Activated CD8-positive, alpha-beta memory T cell treated with anti-CD3 and anti-CD28 coated beads for 48 hours (primary cell): ENCODE results near the gene RNF215.

Experiments
- DNase-seq, 3 experiments: peaks; one replicate each; pipeline ENCODE4 v3.0.0-alpha.2; 2020; ENCODE audit warnings: low read depth in 2 of 3, low spot score in 2 of 3

RNF215 gene

DNA sequence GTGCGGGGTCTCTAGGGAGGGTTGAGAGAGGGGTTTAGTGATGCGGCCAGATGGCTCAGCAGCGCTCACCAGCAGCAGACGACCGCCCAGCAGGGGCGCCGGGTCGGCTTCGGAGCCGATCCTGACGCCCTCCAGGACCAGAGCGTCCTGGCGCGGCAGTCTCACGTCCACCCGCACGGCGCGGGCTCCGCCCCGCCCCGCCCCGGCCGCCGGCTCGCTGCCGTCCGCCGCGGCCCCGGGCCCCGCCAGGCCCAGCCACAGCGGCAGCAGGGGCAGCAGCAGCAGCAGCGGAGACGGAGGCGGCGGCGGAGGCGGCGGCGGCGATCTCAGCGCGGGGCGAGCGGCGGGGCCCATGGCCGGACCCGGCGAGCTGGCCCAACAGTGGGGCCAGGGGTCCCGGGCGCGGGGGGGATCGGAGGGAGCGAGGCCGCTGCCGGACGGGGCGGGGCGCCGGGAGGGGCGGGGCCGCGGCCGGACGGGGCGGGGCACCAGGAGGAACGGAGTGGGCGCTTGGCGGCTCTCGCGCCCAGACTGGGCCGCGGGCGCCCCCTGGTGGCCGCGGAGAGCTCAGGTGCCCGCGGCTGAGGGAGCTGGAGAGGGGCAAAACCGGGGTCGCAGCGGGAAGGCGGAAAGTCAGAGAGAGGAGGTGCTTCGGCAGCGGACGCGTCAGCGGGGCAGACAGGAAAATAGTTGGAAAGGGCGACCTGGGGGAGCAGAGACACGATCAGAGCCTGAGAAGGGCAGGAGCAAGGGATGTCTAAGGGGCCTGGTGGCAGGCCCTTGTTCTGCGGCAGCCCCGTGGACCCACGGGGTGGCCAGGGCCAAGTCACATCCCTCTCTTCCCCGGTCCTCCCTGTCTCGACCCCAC is at the start of gene RNF215:
RNF215 (minus strand) TSS at position 452 of the 868 bp plus-strand sequence; CDS start at position 354, 98 bp downstream.
- DNase-seq, result peak; percentile 57 to 84 (median 66)

DNA sequence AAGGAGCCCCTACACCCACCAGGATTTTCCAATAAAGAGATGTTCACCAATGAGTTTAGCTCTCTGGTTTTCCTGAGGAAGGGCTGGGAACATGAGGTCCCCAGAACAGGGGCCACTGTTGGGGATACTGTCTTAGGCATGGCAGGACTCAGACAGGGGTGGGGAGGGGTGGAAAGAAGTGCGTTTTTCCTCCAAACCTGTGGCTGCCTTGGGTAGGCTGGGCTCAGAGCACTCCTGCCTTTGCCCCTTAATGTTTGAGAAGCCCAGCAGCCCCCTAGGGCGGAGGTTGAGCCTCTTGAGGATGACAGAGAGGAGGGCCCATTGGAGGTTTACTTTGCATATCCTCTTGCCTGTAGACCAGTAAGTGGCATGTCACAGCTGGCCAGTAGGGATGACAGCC is 49.0 kb upstream of the RNF215 start:
- DNase-seq, result no peak

DNA sequence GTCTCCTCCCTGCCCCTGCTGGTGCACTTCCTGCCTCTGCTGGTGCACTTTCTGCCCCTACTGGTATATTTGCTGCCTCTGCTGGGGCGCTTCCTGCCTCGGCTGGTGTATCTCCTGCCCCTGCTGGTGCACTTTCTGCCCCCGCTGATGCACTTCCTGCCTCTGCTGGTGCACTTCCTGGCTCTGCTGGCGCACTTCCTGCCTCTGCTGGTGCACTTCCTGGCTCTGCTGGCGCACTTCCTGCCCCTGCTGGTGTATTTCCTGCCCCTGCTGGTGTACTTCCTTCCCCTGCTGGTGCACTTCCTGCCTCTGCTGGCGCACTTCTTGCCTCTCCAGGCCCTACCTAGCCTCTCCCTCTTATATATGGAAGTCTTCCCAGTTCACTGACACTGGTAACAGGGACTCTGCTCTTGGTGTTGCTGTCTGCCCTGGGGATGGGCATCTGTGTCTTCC is 48.5 kb upstream of the RNF215 start:
- peak in 2 of 3 experiments; percentile 41 to 60 for DNase-seq

DNA sequence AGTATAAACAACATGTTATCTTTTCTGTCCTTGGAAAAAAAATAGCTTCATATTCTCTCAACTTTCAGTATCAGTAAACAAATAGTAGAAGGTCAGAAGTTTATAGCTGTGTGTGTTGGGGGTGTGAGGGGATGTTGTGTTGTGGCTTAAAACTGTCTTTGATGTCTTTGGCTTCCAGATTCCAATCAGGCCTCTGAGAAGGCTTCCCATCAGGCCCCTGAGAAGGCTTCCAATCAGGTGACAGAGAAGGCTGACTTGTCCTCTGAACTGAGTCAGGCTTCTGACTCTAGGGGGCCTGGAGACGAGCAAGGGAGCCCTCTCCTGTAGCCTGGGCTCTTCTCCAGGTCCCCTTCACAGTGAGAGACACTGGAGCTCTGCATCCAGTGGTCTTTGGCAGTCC is 47.6 kb upstream of the RNF215 start:
- no peak for DNase-seq

DNA sequence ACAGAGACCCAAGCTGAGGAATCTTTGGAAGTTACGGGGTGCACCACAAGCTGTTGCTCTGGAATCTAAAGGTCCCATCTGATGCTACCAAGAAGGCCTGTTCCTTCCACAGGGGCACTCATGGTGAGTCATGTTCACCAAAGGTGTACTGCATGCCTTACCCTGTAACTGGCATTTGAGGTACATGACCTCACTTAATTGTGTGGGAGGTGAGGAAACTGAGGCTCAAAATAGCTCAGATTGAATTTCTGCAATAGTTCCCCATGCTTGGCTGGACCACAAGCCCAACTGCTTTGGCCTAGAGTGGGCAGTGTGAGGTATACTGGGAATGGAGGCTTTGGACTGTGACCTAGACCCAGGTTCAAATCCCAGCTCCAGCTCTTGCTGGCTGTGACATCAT is 46.6 kb upstream of the RNF215 start:
- DNase-seq, result no peak

DNA sequence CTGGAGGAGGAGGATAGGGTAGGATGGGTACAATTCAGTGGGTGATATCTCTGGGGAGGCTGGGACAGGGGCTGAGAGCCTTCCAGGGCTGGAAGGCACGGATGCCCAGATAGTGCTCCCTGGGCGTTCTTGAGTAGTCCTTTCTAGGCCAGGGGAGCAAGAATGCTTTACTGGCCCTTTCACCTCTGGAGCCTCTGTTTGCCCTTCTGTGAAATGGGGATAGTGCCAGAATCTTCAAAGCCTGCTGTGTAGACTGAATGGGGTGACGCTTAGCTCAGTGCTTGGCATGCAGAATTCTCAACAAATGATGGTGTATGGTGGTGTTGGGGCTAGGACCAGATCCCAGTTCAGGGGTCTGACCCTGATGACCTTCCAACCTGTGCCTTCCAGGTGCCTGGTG is 46.0 kb upstream of the RNF215 start:
- no peak for DNase-seq

DNA sequence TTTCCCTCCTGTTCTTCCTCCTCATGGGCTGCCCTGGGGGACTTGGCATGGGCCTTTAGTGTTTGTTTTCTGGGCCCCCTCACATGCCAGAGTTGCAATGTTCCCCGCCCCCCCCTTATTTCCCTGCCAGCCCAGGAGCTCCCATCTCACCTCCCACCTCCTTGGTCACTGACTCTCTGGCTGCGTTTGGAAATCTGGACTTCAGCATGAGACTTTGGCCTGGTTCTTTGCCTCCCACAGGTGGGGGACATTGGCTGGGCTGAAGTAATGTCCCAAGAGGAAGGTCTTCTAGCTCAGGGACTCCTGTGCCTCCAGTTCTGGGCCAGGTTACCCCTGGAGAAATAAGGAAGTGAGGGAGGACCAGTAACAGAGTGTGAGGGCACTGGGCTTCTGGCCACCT is 45.3 kb upstream of the RNF215 start:
- DNase-seq, result no peak

DNA sequence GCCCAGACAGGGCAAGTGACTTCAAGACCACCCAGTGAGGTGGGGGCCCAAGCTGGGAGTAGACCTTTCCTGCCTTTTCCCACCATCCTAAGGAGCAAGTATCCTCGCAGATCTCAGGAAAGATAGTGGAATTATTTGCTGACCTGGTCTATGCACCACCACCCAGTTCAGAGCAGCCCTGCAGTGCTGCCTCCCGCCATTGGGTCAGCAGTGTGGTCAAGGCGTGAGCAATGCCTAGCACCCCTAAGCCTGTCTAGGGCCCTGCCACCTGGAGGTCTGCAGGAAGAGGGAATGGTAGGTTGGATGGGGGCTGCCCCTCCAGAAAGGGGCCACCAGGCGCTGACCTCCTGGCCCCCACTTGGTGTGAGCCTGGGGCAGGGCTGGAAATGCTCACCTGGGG is 44.9 kb upstream of the RNF215 start:
- DNase-seq, result no peak

DNA sequence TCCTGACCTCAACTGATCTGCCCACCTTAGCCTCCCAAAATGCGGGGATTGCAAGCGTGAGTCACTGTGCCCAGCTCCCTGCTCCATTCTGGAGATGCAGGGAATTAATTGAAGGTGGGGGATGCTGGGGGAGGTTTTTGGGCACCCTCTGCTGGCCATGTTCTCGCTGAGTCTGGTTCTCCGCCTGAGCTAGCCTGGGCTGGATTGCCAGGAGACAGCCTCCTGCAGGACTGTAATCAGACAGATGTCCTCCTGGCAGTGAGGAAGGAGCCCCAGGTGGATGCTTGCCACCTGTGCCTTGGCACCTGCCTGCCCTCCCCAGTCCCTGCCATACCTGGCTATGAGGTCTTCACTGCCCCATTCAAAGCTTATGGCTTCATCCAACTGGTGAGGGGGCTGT is 43.7 kb upstream of the RNF215 start:
- no peak for DNase-seq

DNA sequence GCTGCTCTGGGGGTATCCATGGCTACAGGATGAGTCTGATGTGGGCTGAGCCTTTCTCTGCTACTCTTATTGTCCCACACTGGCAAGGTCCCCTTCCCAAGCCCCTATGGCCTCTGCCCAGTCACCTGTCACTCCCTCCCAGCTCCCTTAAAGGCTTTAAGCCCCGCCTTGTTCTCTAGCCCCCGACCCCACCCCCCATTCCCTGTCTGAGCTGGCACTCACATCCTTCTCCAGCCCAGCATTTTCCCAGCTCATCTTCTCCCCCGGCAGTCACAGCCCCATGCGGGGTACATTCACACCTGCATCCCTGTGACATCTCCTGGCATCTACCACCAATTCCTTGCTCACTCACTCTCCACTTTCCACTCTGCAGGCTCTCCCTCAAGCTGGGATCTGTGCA is 42.7 kb upstream of the RNF215 start:
- DNase-seq, result no peak

DNA sequence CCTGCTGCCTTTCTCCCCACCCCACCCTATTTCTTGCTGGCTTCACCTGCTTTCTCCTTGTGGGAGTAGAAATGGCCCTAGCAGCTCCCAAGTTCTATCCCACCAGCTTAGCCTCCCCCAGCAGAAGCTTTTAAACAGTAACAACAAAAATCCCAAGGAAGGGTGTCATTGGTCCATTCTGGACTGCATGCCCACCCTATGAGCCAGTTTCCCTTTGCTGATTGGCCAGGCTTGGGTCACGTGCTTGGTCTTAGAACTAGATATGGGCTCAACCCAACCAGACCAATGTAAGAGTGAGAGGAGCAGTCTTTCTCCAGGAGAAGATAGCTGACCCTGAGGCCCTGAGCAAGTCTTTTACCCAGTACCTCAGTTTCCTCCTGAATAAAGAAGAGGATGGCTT is 40.7 kb upstream of the RNF215 start:
- DNase-seq, result no peak

DNA sequence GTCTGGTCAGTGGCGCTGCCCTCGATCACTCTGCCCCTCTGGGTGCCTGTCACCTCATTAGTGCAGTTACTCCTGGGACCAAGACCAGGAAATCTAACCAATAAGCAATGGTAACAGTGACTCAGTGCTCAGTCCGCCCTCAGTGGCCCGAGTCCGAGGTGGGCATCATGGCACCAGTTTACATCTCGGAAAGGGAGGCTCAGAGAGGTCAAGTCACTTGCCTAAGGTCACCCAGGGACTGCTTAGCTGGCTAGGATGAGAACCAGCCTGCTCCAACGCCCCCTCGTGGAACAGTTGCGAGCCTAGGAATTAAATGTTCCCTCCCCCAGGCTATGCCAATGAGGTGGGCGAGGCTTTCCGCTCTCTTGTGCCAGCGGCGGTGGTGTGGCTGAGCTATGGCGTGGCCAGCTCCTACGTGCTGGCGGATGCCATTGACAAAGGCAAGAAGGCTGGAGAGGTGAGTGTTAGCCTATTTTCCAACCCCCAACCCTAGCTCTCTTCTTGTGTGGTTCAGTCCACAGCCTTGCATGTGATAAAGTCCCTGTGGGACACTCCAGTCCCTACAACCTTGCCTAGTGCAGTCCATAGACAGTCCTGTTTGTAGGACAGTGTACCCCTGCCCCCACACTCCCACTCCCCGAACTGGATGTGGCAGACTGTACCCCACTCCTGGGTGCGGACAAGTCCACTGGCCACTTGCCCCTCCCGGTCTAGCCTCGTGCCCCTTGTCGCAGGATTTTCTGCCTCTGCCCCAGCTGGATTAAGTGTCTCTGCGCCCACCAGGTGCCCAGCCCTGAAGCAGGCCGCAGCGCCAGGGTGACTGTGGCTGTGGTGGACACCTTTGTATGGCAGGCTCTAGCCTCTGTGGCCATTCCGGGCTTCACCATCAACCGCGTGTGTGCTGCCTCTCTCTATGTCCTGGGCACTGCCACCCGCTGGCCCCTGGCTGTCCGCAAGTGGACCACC is 39.5 kb upstream of the RNF215 start:
- DNase-seq, result peak; percentile 66 to 77 (median 74)

DNA sequence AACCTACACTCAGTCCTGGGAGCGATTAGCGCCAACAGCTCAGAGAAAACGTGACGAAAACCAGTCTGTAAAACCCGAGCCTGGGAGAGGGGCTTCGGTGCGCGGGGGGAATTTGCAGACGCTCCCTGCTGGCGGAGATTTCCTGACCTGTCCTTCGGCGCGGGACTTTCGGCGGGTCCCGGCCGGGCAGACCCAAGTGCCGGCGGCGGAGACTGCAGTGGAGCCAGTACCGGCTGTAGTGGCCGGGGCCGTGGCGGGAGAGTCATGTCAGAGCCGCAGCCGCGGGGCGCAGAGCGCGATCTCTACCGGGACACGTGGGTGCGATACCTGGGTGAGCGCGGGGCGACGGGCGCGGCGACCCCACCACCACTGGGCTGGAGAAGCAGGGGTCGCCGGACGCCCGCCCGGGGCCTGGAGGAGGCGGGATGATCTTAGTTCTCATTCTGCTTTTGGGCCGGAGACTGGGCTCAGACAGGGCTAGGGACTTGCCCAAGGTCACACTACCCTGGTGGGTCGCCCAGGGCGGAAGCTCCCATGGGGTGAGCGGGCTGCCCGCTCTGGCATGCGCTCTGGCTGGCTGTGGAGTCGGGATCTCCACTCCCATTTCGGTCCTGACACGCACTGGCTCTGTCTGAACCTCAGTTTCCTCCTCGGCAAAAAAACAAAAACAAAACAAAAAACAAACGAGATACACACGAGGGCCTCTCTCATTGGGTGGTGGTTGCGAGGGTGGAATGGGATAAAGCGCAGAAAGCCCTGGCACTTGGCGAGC is 38.6 kb upstream of the RNF215 start, which contains the start of gene MTFP1:
MTFP1 (plus strand) TSS at position 153 of the 772 bp plus-strand sequence; CDS start at position 265, 112 bp downstream.
- peak; percentile 27 to 49 (median 38) for DNase-seq

DNA sequence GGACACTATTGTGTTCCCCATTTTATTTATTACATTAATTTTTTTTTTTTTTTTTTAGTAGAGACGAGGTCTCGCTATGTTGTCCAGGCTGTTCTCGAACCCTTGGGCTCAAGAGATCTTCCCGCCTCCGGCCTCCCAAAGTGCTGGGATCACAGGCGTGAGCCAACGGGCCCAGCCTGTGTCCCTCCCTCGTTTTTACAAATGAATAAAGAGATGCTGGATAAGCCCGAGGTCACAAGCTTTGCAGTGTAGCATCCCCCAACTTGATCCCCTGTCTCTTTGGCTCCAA is 38.1 kb upstream of the RNF215 start:
- no peak for DNase-seq

DNA sequence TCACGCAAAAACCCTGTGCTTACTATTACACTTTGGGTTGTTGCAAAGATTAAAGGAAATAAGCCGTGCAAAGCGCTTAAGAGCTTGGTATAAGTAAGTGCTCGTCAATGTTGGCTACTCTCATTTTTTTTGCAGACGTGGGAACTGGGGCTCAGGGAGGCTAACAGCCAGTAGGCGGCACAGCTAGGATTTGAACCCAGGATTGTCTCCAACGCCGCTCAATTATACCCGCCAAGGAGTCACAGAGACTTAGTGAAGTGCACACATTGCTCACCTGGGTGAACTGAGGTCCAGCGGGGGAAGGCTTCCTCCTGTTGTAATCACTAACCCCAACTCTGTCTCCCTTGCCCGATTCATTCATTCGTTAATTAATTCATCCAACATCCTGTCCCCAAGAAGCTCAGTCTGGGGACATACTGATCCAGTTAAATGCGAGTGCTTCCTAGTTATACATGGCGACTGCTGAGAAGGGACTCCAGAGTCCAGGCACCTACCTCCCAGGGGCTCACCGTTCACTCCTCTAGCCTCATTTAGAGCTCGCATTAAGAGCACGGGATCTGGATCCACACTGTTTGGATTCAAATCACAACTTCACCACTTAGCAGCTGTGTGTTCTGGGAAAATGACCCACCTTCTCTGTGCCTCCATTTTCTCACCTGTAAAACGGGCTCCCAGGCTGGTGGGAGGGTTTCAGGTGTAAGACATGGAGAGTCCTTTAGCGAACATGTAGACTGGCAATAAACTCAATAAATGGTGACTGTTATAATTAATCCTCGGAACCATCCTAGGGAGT is 37.5 kb upstream of the RNF215 start:
- DNase-seq, result no peak

DNA sequence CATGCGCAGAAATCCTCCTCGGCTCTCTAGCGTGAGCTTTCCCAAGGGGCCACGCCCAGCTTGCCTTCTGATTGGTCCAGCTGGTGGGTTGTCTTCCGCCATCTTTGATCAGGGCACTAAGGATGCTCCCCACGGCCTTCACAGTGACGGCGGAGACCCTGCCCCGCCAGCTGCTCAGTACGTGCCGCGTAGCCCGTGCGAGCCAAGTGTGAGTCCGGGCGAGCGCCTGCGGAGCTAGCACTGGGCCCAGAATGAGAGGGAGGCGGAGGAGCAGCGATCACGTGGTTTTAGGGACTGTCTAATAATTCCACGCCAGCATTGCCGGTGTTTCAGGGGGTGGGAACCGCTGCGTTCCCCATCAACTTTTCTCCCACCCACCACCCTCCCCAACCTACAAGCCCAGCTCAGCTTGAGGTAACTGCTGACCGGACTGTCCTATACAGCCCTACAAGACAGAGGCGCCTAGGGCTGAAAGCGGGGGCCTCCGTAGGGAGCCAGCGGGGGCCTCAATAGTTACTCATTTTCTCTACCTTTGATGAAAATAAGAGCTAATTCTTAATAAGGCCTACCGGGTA is 36.8 kb upstream of the RNF215 start:
- DNase-seq, result peak; percentile 77 to 96 (median 92)

DNA sequence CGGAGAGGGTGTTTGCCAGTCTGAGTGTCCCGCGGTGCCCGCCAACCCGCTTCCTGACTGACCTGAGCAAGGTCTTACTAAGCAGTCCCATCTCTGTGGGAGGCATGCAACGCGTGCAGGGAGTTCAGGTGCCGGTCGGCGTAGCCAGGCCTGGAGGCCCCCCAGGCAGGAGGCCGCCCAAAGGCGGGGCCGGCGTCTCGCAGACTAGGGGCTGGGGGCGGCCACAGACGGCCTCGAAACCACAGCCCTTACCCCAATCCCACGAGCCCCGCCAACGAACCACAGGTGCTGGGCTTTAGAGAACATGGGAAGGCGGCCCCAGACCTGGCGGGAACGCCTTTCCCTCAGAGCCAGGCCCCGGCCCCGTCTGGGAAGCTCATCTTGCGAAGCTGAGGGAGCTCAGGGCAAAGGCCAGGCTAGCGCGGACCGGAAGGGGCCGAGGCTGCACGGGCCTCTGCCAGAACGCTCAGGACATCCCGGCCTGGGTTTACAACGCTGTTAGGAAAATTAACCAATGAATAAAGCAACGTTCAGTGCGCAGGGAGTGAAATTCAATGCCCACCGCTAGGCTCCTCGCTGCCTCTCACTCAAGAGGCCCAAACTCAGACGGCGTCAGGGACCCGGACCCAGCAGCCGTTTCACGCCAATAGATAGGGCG is 36.2 kb upstream of the RNF215 start:
- DNase-seq, result peak; percentile 33 to 46 (median 43)

DNA sequence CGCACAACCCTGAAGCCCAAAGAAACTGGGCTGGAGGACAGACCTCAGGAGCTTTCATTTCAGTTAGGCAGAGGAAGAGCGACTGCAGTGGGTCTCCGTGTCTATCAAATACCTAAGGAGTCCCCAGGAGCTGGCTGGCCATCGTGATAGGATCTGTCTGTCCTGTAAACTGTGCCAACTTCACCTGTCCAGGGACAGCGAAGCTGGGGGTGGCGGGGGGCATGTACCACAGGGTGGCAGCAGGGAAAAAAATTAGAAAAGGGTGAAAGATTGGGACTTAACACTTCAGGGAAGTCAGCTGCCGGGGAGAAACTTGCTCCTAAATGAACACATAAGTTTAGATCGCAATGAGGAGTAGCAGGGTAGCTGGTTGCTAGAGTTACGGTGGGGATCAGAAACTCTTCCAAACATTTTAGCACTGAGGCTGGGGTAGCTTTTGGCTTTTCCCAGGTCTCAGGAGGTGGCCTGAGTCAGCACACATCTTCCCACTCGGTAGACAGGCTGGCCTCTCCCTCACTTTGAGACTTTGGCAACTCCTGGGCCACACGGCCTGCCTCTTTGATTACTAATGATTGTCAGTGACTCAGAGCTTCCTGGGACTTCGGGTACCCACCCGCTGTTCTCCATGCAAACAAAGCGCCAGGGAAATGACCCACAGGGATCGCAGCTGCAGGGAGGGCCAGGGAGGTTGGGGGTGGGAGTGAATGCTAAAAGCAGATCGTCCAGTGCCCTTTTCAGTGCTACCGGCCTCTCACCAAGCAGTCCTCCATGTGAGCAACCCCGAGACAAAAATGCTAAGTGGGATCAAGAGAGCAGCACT is 35.5 kb upstream of the RNF215 start:
- DNase-seq, result peak in 1 of 3 experiments; percentile 48
